K562 (cell line): ENCODE results near the gene POLRMT. TPM values are rescaled to one million over a fixed set of nuclear protein-coding genes. Genes with fewer than 3 reads are reported as not detected.

Experiments
- ATAC-seq: fragments of 200-7000 bp; cut with Tn5 transposase; 3 replicates; pipeline ENCODE4 v1.9.1; 2020; ENCODE audit warnings: moderate library complexity
- BruUV-seq: library from RNA; stranded (reverse); fragments of 400-500 nt; replicated peaks from 2 replicates; lab custom pipeline; 2021; lab: Mats Ljungman, UMichigan
- CTCF ChIA-PET: fragments of 300-600 bp; formaldehyde crosslinking; extraction: SDS; loops from one replicate; lab custom pipeline; 2021; ENCODE audit warnings: low intra/inter-chr PET ratio; lab: Yijun Ruan, JAX
- POLR2A ChIA-PET: fragments of 300-600, 350-650 bp; sonication (Branson Sonifier 250); formaldehyde crosslinking; extraction: SDS; loops from one replicate; lab custom pipeline; 2021; ENCODE audit warnings: antibody characterized with exemption, inconsistent platforms; lab: Yijun Ruan, JAX
- DNase-seq, 4 experiments: peaks; one replicate each; pipeline versions ENCODE4 v3.0.0 to v3.0.0-alpha.2; 2011 to 2018; ENCODE audit warnings: low spot score in 3 of 4, mixed read lengths in 3 of 4; ENCODE audit errors: extremely low read depth in 1 of 4
- FAIRE-seq: peaks from 2 replicates; lab custom pipeline; 2011; peaks lifted over from hg19 to GRCh38; lab: Jason Lieb, UNC
- H2AFZ ChIP-seq: 2 replicates; pipeline ENCODE4 v1.6.0; 2011; ENCODE audit warnings: low read depth, low read length, control low read depth, inconsistent platforms
- H3K27ac ChIP-seq: fragments of 200-600 bp; 3 replicates; pipeline ENCODE4 v1.8.0; 2011; ENCODE audit warnings: low read depth, mild to moderate bottlenecking, control low read depth, inconsistent platforms, low read length, moderate library complexity, mixed read lengths; ENCODE audit errors: extremely low read depth
- H3K27me3 ChIP-seq, 2 experiments: fragments of 300-600 bp in 1 of 2; 2 replicates in 1 of 2; 3 replicates in 1 of 2; pipeline versions ENCODE4 v1.6.0 to v1.8.0; 2011; ENCODE audit warnings: inconsistent platforms in 2 of 2, low read length in 2 of 2, mild to moderate bottlenecking in 1 of 2, mixed read lengths in 1 of 2, moderate library complexity in 1 of 2; ENCODE audit not compliant: control insufficient read depth in 2 of 2, insufficient read depth in 2 of 2
- H3K36me3 ChIP-seq: fragments of 300-600 bp; 3 replicates; pipeline ENCODE4 v1.8.0; 2011; ENCODE audit warnings: mild to moderate bottlenecking, low read length, inconsistent platforms; ENCODE audit not compliant: control insufficient read depth, insufficient read depth
- H3K4me1 ChIP-seq, 2 experiments: fragments of 200-600 bp in 1 of 2; replicated peaks in 1 of 2; 2 replicates in 1 of 2; 3 replicates in 1 of 2; pipeline versions ENCODE4 v1.5.1 to v1.8.0; 2011; ENCODE audit warnings: inconsistent platforms in 2 of 2, low read length in 2 of 2, mild to moderate bottlenecking in 1 of 2, mixed read lengths in 1 of 2, moderate library complexity in 1 of 2; ENCODE audit not compliant: control insufficient read depth in 2 of 2, insufficient read depth in 2 of 2
- H3K4me2 ChIP-seq: 2 replicates; pipeline ENCODE4 v1.6.1; 2011; ENCODE audit warnings: low read length, control low read depth, inconsistent platforms, mixed read lengths; ENCODE audit not compliant: insufficient read depth
- H3K4me3 ChIP-seq: fragments of 200-600 bp; sonication (generic), shearing (Covaris generic); 2 replicates; pipeline ENCODE4 v1.5.1; 2016; ENCODE audit warnings: control low read depth, inconsistent platforms
- H3K79me2 ChIP-seq: fragments of 200-600 bp; 3 replicates; pipeline ENCODE4 v1.8.0; 2011; ENCODE audit warnings: low read length, inconsistent platforms; ENCODE audit not compliant: control insufficient read depth, insufficient read depth
- H3K9ac ChIP-seq, 2 experiments: 2 replicates each; pipeline versions ENCODE4 v1.6.0 to v1.6.1; 2011; ENCODE audit warnings: low read depth in 2 of 2, low read length in 2 of 2, control low read depth in 1 of 2, inconsistent platforms in 1 of 2, mild to moderate bottlenecking in 1 of 2, mixed read lengths in 1 of 2; ENCODE audit not compliant: insufficient read depth in 1 of 2
- H3K9me1 ChIP-seq: one replicate; pipeline ENCODE4 v1.6.0; 2011; ENCODE audit warnings: inconsistent platforms, mild to moderate bottlenecking, low read length, moderate library complexity; ENCODE audit not compliant: control insufficient read depth, insufficient read depth
- H3K9me3 ChIP-seq: replicated peaks from 2 replicates; pipeline ENCODE4 v1.5.1; 2011; ENCODE audit warnings: low read depth, low read length, inconsistent platforms; ENCODE audit not compliant: control insufficient read depth, insufficient read depth
- H4K20me1 ChIP-seq: replicated peaks from 2 replicates; pipeline ENCODE4 v1.6.1; 2011; ENCODE audit warnings: low read length, inconsistent platforms, mixed read lengths; ENCODE audit not compliant: control insufficient read depth, insufficient read depth
- HIVEP1 ChIP-seq: fragments of 250-450 bp; sonication (Bioruptor Pico); IDR thresholded peaks from 2 replicates; pipeline ENCODE4 v1.4.0; 2020; ENCODE audit warnings: mild to moderate bottlenecking
- NCOA4 ChIP-seq: fragments of 450-650 bp; IDR thresholded peaks from 2 replicates; pipeline ENCODE4 v1.6.1; 2018; ENCODE audit warnings: mild to moderate bottlenecking; ENCODE audit not compliant: partially characterized antibody
- POLR2G ChIP-seq: fragments of 200-400 bp; formaldehyde crosslinking; IDR thresholded peaks from 2 replicates; pipeline ENCODE4 v1.6.1; 2017; ENCODE audit warnings: low read depth, mild to moderate bottlenecking, antibody characterized with exemption, low read length, moderate library complexity
- TCF7 ChIP-seq: sonication (generic); IDR thresholded peaks from 2 replicates; pipeline ENCODE4 v1.6.1; 2016; ENCODE audit warnings: antibody characterized with exemption, borderline replicate concordance
- ZNF174 ChIP-seq: fragments of 250-450 bp; sonication (Bioruptor Pico); IDR thresholded peaks from 2 replicates; pipeline ENCODE4 v1.4.0; 2020; ENCODE audit warnings: mild to moderate bottlenecking
- WGBS: fragments of 100-300 bp; shearing (Covaris generic); methylation state at CpG from one replicate; pipeline ENCODE4 v1.1.6; 2016; ENCODE audit warnings: low coverage, mixed read lengths; ENCODE audit not compliant: insufficient coverage; ENCODE audit errors: missing lambda C conversion rate; 5-methylcytosine and 5-hydroxymethylcytosine counted together
- in situ Hi-C: fragments of 300-500 bp; cut with MboI; formaldehyde crosslinking; loops from 4 replicates; pipeline ENCODE4 v1.15.0; 2018; ENCODE audit warnings: inconsistent platforms, mixed read lengths
- intact Hi-C: fragments of 100-400 bp; cut with micrococcal nuclease; formaldehyde crosslinking; loops from 2 replicates; pipeline ENCODE4 v1.14.2; 2022
- polyA plus RNA-seq, 8 experiments: library from polyadenylated mRNA; depleted of rRNA in 4 of 8; stranded (reverse) in 5 of 8; unstranded in 3 of 8; fragments of >200 nt; fragmentation: Nextera tagmentation in 2 of 8; fragmentation: Illumina TruSeq in 1 of 8; extraction: Ambion mirVana in 2 of 8; extraction: Trizol in 1 of 8; gene quantifications; 2 replicates each; pipeline versions ENCODE4 v1.2.1 to v1.2.3, GENCODE V29; 2011 to 2014; ENCODE audit warnings: inconsistent platforms in 1 of 8, missing spikeins in 1 of 8
- total RNA-seq, 7 experiments: library from RNA; depleted of rRNA in 6 of 7; stranded (reverse); fragments of >200 nt in 6 of 7; fragmentation: Illumina TruSeq in 2 of 7; extraction: Trizol in 2 of 7; gene quantifications; 2 replicates each; pipeline versions ENCODE4 v1.2.1 to v1.2.3, GENCODE V29; 2011 to 2021; ENCODE audit warnings: low replicate concordance in 1 of 7
- TF ChIP-seq, protein P1 (sequence below): sonication (generic); formaldehyde crosslinking; IDR thresholded peaks from 2 replicates; pipeline ENCODE4 v1.8.1; 2022; ENCODE audit warnings: missing genetic modification reagents

Gene POLRMT
- total and polyA plus RNA-seq, 9 of the 15 experiments (the other 6 are each of a cell fraction or from before 2014, with no cell fraction given): 30.3 to 144 (median 68.0) TPM

DNA sequence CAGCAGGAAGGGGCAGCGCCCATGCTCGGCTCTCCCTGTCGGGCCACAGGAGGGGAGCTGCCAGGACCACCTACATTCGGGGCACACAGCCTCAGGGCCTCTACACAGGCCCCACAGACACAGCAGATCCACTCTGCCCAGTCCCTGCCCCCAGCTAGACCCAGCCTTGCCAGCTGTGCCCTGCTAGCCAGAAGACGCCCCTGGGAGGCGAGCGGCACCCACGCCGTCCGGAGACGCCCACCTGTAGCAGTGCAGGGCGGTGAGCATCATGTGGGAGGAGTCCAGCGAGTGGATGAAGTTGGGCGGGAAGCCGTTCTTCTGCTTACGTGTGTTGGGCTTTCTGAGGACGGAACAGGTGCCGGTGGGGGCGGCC lies 15.1 kb downstream of the POLRMT start:
- CTCF ChIA-PET: no interaction called here
- no peaks in the 10 kb centered on the region for H3K9me1 ChIP-seq
- DNase-seq (no peak), FAIRE-seq (no peak), ATAC-seq (no peak)
- intact Hi-C loops: no loop called here
- H3K27me3 ChIP-seq: no peaks in the 10 kb centered on the region
- H3K79me2 ChIP-seq: no peaks in the 10 kb centered on the region
- H2AFZ ChIP-seq: no peak overlapping the region
- H3K9me3 ChIP-seq: no peaks in the 10 kb centered on the region; the same call in 1 of the 2 replicates
- TF ChIP-seq TCF7 (no peak), POLR2G (0 out of 2 replicates have a peak, but pooled peaks have one; percentile 41), HIVEP1 (CRISPR knock-in tag) (no peak), ZNF174 (CRISPR knock-in tag) (no peak), NCOA4 (no peak)
- TF ChIP-seq, protein P1, sequence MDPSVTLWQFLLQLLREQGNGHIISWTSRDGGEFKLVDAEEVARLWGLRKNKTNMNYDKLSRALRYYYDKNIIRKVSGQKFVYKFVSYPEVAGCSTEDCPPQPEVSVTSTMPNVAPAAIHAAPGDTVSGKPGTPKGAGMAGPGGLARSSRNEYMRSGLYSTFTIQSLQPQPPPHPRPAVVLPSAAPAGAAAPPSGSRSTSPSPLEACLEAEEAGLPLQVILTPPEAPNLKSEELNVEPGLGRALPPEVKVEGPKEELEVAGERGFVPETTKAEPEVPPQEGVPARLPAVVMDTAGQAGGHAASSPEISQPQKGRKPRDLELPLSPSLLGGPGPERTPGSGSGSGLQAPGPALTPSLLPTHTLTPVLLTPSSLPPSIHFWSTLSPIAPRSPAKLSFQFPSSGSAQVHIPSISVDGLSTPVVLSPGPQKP (CRISPR knock-in tag): no peak
- H4K20me1 ChIP-seq: no peaks in the 10 kb centered on the region
- no peak overlapping the region for H3K4me3 ChIP-seq
- peaks cover 73% of the 10 kb centered on the region; the same call in 2 of the 3 replicates for H3K36me3 ChIP-seq
- no peak overlapping the region for H3K4me2 ChIP-seq
- POLR2A ChIA-PET: no interaction called here
- WGBS: 98% methylated on average over 18 of the region's 19 CpGs
- no TSS peak for BruUV-seq
- H3K9ac ChIP-seq: no peak overlapping the region; a peak in 1 of 4 replicates
- H3K27ac ChIP-seq: no peak overlapping the region
- in situ Hi-C loops: no loop called here
- peaks cover 0 to 11% of the 10 kb centered on the region in 2 experiments; a peak in 2 of 5 replicates for H3K4me1 ChIP-seq
